IMR-90 (cell line): Measurements from ENCODE around the gene MSI2. TPM values are rescaled to one million over a fixed set of nuclear protein-coding genes. Genes with fewer than 3 reads are reported as not detected.

ENCODE experiments used
- ATAC-seq: fragments of 200-7000 bp; cut with Tn5 transposase; 2 replicates; pipeline ENCODE4 v1.9.1; 2020; ENCODE audit warnings: low read depth, mild to moderate bottlenecking, moderate library complexity
- BruUV-seq: library from RNA; stranded (reverse); fragments of 400-500 nt; replicated peaks from 2 replicates; lab custom pipeline; 2021; lab: Mats Ljungman, UMichigan
- CTCF ChIA-PET: fragments of 300-600 bp; formaldehyde crosslinking; extraction: SDS; loops from one replicate; lab custom pipeline; 2021; ENCODE audit warnings: antibody characterized with exemption; lab: Yijun Ruan, JAX
- POLR2A ChIA-PET: fragments of 300-600 bp; sonication (Branson Sonifier 250); formaldehyde crosslinking; loops from one replicate; lab custom pipeline; 2022; ENCODE audit warnings: antibody characterized with exemption; ENCODE audit not compliant: unreplicated experiment; lab: Charles Lee
- DNase-seq: peaks from one replicate; pipeline ENCODE4 v3.0.0; 2013
- H2AFZ ChIP-seq: replicated peaks from 2 replicates; pipeline ENCODE3; 2013; ENCODE audit warnings: low read length, mild to moderate bottlenecking; ENCODE audit not compliant: poor library complexity
- H2AK5ac ChIP-seq: 2 replicates; pipeline ENCODE4 v1.6.1; 2013; ENCODE audit warnings: low read depth, low read length, inconsistent platforms
- H2AK9ac ChIP-seq: replicated peaks from 2 replicates; pipeline ENCODE3; 2013; ENCODE audit warnings: mild to moderate bottlenecking, low read depth, low read length, moderate library complexity; ENCODE audit not compliant: poor library complexity
- H2BK120ac ChIP-seq: 2 replicates; pipeline ENCODE4 v1.6.1; 2013; ENCODE audit warnings: low read depth, low read length, inconsistent platforms
- H2BK15ac ChIP-seq: 3 replicates; pipeline ENCODE4 v1.6.1; 2013; ENCODE audit warnings: low read depth, low read length, inconsistent platforms
- H2BK20ac ChIP-seq: 2 replicates; pipeline ENCODE4 v1.6.1; 2013; ENCODE audit warnings: low read depth, mild to moderate bottlenecking, inconsistent platforms, low read length, moderate library complexity
- H2BK5ac ChIP-seq: 2 replicates; pipeline ENCODE4 v1.6.1; 2013; ENCODE audit warnings: mild to moderate bottlenecking, low read depth, low read length, inconsistent platforms; ENCODE audit not compliant: poor library complexity, severe bottlenecking
- H3K14ac ChIP-seq: replicated peaks from 2 replicates; pipeline ENCODE4 v1.6.1; 2013; ENCODE audit warnings: low read depth, low read length, inconsistent platforms
- H3K18ac ChIP-seq: 2 replicates; pipeline ENCODE4 v1.6.1; 2013; ENCODE audit warnings: low read depth, low read length, control low read depth
- H3K23ac ChIP-seq: 2 replicates; pipeline ENCODE4 v1.6.1; 2013; ENCODE audit warnings: low read depth, low read length, inconsistent platforms
- H3K27ac ChIP-seq: 2 replicates; pipeline ENCODE4 v1.5.1; 2013; ENCODE audit warnings: mild to moderate bottlenecking, control low read depth, low read length; ENCODE audit not compliant: insufficient read depth
- H3K27me3 ChIP-seq: 2 replicates; pipeline ENCODE4 v1.6.1; 2013; ENCODE audit warnings: low read length; ENCODE audit not compliant: control insufficient read depth, insufficient read depth
- H3K36me3 ChIP-seq: 2 replicates; pipeline ENCODE4 v1.6.1; 2013; ENCODE audit warnings: low read length, mixed read lengths; ENCODE audit not compliant: control insufficient read depth, insufficient read depth
- H3K4ac ChIP-seq: 2 replicates; pipeline ENCODE4 v1.6.1; 2013; ENCODE audit warnings: low read depth, low read length, inconsistent platforms
- H3K4me1 ChIP-seq: 2 replicates; pipeline ENCODE4 v1.6.1; 2013; ENCODE audit warnings: low read length, mixed read lengths; ENCODE audit not compliant: control insufficient read depth, insufficient read depth
- H3K4me2 ChIP-seq: 2 replicates; pipeline ENCODE4 v1.6.1; 2013; ENCODE audit warnings: low read depth, mild to moderate bottlenecking, control low read depth, low read length, moderate library complexity
- H3K4me3 ChIP-seq: 2 replicates; pipeline ENCODE4 v1.5.1; 2013; ENCODE audit warnings: low read depth, mild to moderate bottlenecking, control low read depth, low read length, moderate library complexity; ENCODE audit not compliant: insufficient read depth
- H3K56ac ChIP-seq: 2 replicates; pipeline ENCODE4 v1.6.1; 2013; ENCODE audit warnings: low read length, inconsistent platforms; ENCODE audit not compliant: insufficient read depth; ENCODE audit errors: extremely low read depth
- H3K79me1 ChIP-seq, 2 experiments: 2 replicates each; pipeline ENCODE4 v1.6.1; 2013; ENCODE audit warnings: low read length in 2 of 2, inconsistent platforms in 1 of 2, low read depth in 1 of 2
- H3K9ac ChIP-seq: 2 replicates; pipeline ENCODE4 v1.6.1; 2013; ENCODE audit warnings: low read depth, low read length, control low read depth
- H3K9me1 ChIP-seq: 2 replicates; pipeline ENCODE4 v1.6.1; 2013; ENCODE audit warnings: low read length, inconsistent platforms; ENCODE audit not compliant: insufficient read depth
- H3K9me3 ChIP-seq: 2 replicates; pipeline ENCODE4 v1.6.1; 2013; ENCODE audit warnings: low read length; ENCODE audit not compliant: control insufficient read depth, insufficient read depth
- H4K20me1 ChIP-seq: 2 replicates; pipeline ENCODE4 v1.6.1; 2013; ENCODE audit warnings: low read length, inconsistent platforms; ENCODE audit not compliant: insufficient read depth
- H4K5ac ChIP-seq: 2 replicates; pipeline ENCODE4 v1.6.1; 2013; ENCODE audit warnings: mild to moderate bottlenecking, low read depth, low read length, control low read depth
- H4K8ac ChIP-seq, 2 experiments: 2 replicates each; pipeline ENCODE4 v1.6.1; 2013; ENCODE audit warnings: low read depth in 2 of 2, low read length in 2 of 2, control low read depth in 1 of 2, inconsistent platforms in 1 of 2
- H4K91ac ChIP-seq: 2 replicates; pipeline ENCODE4 v1.6.1; 2013; ENCODE audit warnings: low read depth, low read length, inconsistent platforms; ENCODE audit not compliant: insufficient read depth
- BHLHE40 ChIP-seq: fragments of 150-350 bp; IDR thresholded peaks from 2 replicates; pipeline ENCODE4 v1.6.1; 2016; ENCODE audit warnings: mild to moderate bottlenecking, low read depth, low read length
- CEBPB ChIP-seq: IDR thresholded peaks from 2 replicates; pipeline ENCODE4 v1.6.1; 2012; ENCODE audit warnings: low read depth, low read length, improper control_type of control experiment
- CHD1 ChIP-seq: IDR thresholded peaks from 2 replicates; pipeline ENCODE4 v1.6.1; 2012; ENCODE audit warnings: low read depth, low read length, improper control_type of control experiment
- ELK1 ChIP-seq: fragments of 150-350 bp; IDR thresholded peaks from 2 replicates; pipeline ENCODE4 v1.6.1; 2016; ENCODE audit warnings: low read depth, mild to moderate bottlenecking, low read length, moderate library complexity, borderline replicate concordance
- FOS ChIP-seq: fragments of 150-350 bp; IDR thresholded peaks from 2 replicates; pipeline ENCODE4 v1.6.1; 2016; ENCODE audit warnings: low read depth, low read length
- MAFK ChIP-seq: IDR thresholded peaks from 2 replicates; pipeline ENCODE4 v1.6.1; 2012; ENCODE audit warnings: low read depth, low read length, improper control_type of control experiment
- MAZ ChIP-seq: IDR thresholded peaks from 2 replicates; pipeline ENCODE4 v1.6.1; 2012; ENCODE audit warnings: low read depth, mild to moderate bottlenecking, low read length, improper control_type of control experiment, moderate library complexity, borderline replicate concordance
- MXI1 ChIP-seq: IDR thresholded peaks from 2 replicates; pipeline ENCODE4 v1.6.1; 2012; ENCODE audit warnings: low read depth, mild to moderate bottlenecking, low read length, moderate library complexity, borderline replicate concordance
- NFE2L2 ChIP-seq: fragments of 150-350 bp; IDR thresholded peaks from 2 replicates; pipeline ENCODE4 v1.6.1; 2016; ENCODE audit warnings: low read depth, mild to moderate bottlenecking, low read length
- POLR2A ChIP-seq: IDR thresholded peaks from 2 replicates; pipeline ENCODE4 v1.6.1; 2012; ENCODE audit warnings: mild to moderate bottlenecking, low read depth, low read length
- RAD21 ChIP-seq: IDR thresholded peaks from 2 replicates; pipeline ENCODE4 v1.6.1; 2012; ENCODE audit warnings: low read length, improper control_type of control experiment
- RCOR1 ChIP-seq: IDR thresholded peaks from 2 replicates; pipeline ENCODE4 v1.6.1; 2012; ENCODE audit warnings: mild to moderate bottlenecking, low read length, improper control_type of control experiment; ENCODE audit not compliant: insufficient replicate concordance
- RFX5 ChIP-seq: IDR thresholded peaks from 2 replicates; pipeline ENCODE4 v1.8.0; 2012; ENCODE audit warnings: low read depth, mild to moderate bottlenecking, low read length, moderate library complexity
- SMC3 ChIP-seq: fragments of 150-350 bp; IDR thresholded peaks from 2 replicates; pipeline ENCODE4 v1.6.1; 2016; ENCODE audit warnings: low read depth, mild to moderate bottlenecking, antibody characterized with exemption, low read length, moderate library complexity
- USF2 ChIP-seq: fragments of 150-350 bp; IDR thresholded peaks from 2 replicates; pipeline ENCODE4 v1.6.1; 2017; ENCODE audit warnings: mild to moderate bottlenecking, antibody characterized with exemption, low read length, low read depth
- WGBS, 2 experiments: methylation state at CpG; one replicate each; pipeline versions ENCODE4 v1.1.5 to v1.1.7; 2013; ENCODE audit warnings: missing lambda C conversion rate in 2 of 2; ENCODE audit not compliant: insufficient read length in 1 of 2; ENCODE audit errors: extremely low coverage in 2 of 2; 5-methylcytosine and 5-hydroxymethylcytosine counted together
- dilution Hi-C: fragments of 300-500 bp; cut with HindIII; formaldehyde crosslinking; loops from one replicate; pipeline ENCODE4 v1.14.3; 2018; ENCODE audit warnings: low sequenced_read_pairs; ENCODE audit not compliant: unreplicated experiment
- in situ Hi-C: fragments of 300-500 bp; cut with MboI; formaldehyde crosslinking; loops from 3 replicates; pipeline ENCODE4 v1.14.3; 2019; ENCODE audit warnings: low sequenced_read_pairs, inconsistent platforms, mixed read lengths
- intact Hi-C: fragments of 100-400 bp; cut with micrococcal nuclease; formaldehyde crosslinking; loops from 2 replicates; pipeline ENCODE4 v1.10.0; 2022
- polyA plus RNA-seq, 3 experiments: library from polyadenylated mRNA; depleted of rRNA; stranded (reverse); fragments of >200 nt; gene quantifications; 2 replicates each; pipeline ENCODE4 v1.2.3, GENCODE V29; 2012; ENCODE audit warnings: low replicate concordance in 1 of 3
- total RNA-seq: library from RNA; depleted of rRNA; stranded (reverse); fragments of >200 nt; gene quantifications from 2 replicates; pipeline ENCODE4 v1.2.3, GENCODE V29; 2012

MSI2 gene
- total and polyA plus RNA-seq, 2 of the 4 experiments (the other 2 are of a cell fraction): 13.0 to 16.0 TPM

GRCh38 chr17:57584050-57584551, 327.8 kb downstream of the MSI2 start:
- Histone ChIP-seq H3K14ac (no peak overlapping the region), H3K9ac (no peak overlapping the region), H3K27ac (no peak overlapping the region), H3K18ac (no peak overlapping the region), H3K23ac (no peak overlapping the region), H2AK9ac (peak overlapping the region; percentile 57), H4K20me1 (no peaks in the 10 kb centered on the region), H4K91ac (no peak overlapping the region), H3K56ac (no peak overlapping the region), H2BK20ac (no peak overlapping the region), H2BK15ac (no peak overlapping the region), H3K4me1 (no peaks in the 10 kb centered on the region), H3K9me1 (no peaks in the 10 kb centered on the region; the same call in 1 of the 2 replicates), H3K79me1 (no peaks in the 10 kb centered on the region), H3K4me2 (no peak overlapping the region), H3K36me3 (no peaks in the 10 kb centered on the region), H2AFZ (no peak overlapping the region), H4K8ac (no peak overlapping the region), H2AK5ac (no peak overlapping the region), H2BK120ac (no peak overlapping the region), H2BK5ac (no peak overlapping the region), H4K5ac (no peak overlapping the region), H3K9me3 (no peaks in the 10 kb centered on the region), H3K27me3 (no peaks in the 10 kb centered on the region; the same call in 1 of the 2 replicates), H3K4ac (no peak overlapping the region), H3K4me3 (no peak overlapping the region)
- ATAC-seq: no peak
- no peak for DNase-seq
- in situ Hi-C loops: loop anchor here (10.0 kb wide), 1 partner anchor 339 kb away; no protein-coding TSS in a partner anchor
- TF ChIP-seq MXI1 (no peak), ELK1 (no peak), CHD1 (no peak), RCOR1 (no peak), SMC3 (no peak), USF2 (no peak), RAD21 (no peak), BHLHE40 (no peak), MAZ (no peak), MAFK (no peak), CEBPB (no peak), FOS (no peak), RFX5 (no peak), NFE2L2 (no peak), POLR2A (no peak)
- dilution Hi-C loops: no loop called here
- ChIA-PET POLR2A (no interaction called here), CTCF (interaction anchor here (0.6 kb wide), 1 partner anchor 8 kb away, joined by 3 read pairs; no protein-coding TSS in a partner anchor)
- WGBS, 2 experiments: 0% methylated on average over 1 of the region's 9 CpGs; no CpG with 5 or more reads in 1 of the 2 experiments
- BruUV-seq: no TSS peak
- intact Hi-C loops: no loop called here
